Nephron progenitor cell (in vitro differentiated cells): ENCODE results near the gene HTATSF1.
A peak's percentile ranks its signal among the peaks of the same experiment; 100 is the strongest.

Experiments
- DNase-seq: peaks from one replicate; pipeline ENCODE4 v3.0.0; 2021
- H3K27ac Mint-ChIP-seq: 2 replicates; pipeline ENCODE4 v1.8.0; 2021; ENCODE audit warnings: mild to moderate bottlenecking, moderate library complexity, mixed read lengths
- H3K27me3 Mint-ChIP-seq: 2 replicates; pipeline ENCODE4 v1.8.0; 2021; ENCODE audit warnings: mild to moderate bottlenecking, low read depth, mixed read lengths; ENCODE audit not compliant: poor library complexity
- H3K36me3 Mint-ChIP-seq: 2 replicates; pipeline ENCODE4 v1.8.0; 2021; ENCODE audit warnings: low read depth, mixed read lengths
- H3K4me1 Mint-ChIP-seq: 2 replicates; pipeline ENCODE4 v1.8.0; 2021; ENCODE audit warnings: mixed read lengths
- H3K4me3 Mint-ChIP-seq: 2 replicates; pipeline ENCODE4 v1.8.0; 2021; ENCODE audit warnings: mild to moderate bottlenecking, moderate library complexity, mixed read lengths
- H3K9me3 Mint-ChIP-seq: 2 replicates; pipeline ENCODE4 v1.8.0; 2021; ENCODE audit warnings: mild to moderate bottlenecking, moderate library complexity, mixed read lengths
- CTCF ChIP-seq: fragments of 200-600 bp; sonication (generic); IDR thresholded peaks from 2 replicates; pipeline ENCODE4 v1.5.0; 2021; ENCODE audit warnings: antibody characterized with exemption

HTATSF1 gene

GRCh38 chrX:136487647-136488046 lies 9.7 kb upstream of the HTATSF1 start, which contains the start of gene BRS3:
BRS3 (plus strand) TSS chrX:136487947; CDS start chrX:136488115, 168 bp downstream.
- H3K9me3 Mint-ChIP-seq = peaks cover 36% of the 10 kb centered on the region
- H3K36me3 Mint-ChIP-seq = no peaks in the 10 kb centered on the region
- no peak within 1 kb of the TSS for H3K4me3 Mint-ChIP-seq
- DNase-seq = no peak
- H3K4me1 Mint-ChIP-seq = no peaks in the 10 kb centered on the region
- H3K27me3 Mint-ChIP-seq = peaks cover 36% of the 10 kb centered on the region
- H3K27ac Mint-ChIP-seq = no peak within 1 kb of the TSS
- TF ChIP-seq CTCF = no peak

- Mint-ChIP-seq H3K36me3 (no peaks in the 10 kb centered on the region), H3K9me3 (peaks cover 29% of the 10 kb centered on the region), H3K4me1 (no peaks in the 10 kb centered on the region), H3K27ac (no peak overlapping the region), H3K4me3 (no peak overlapping the region), H3K27me3 (peaks cover 36% of the 10 kb centered on the region)
- TF ChIP-seq CTCF = no peak
- no peak for DNase-seq
Observed at GRCh38 chrX:136488706-136489105, 8.7 kb upstream of the HTATSF1 start.

- Mint-ChIP-seq H3K4me1 (no peaks in the 10 kb centered on the region), H3K9me3 (peaks cover 20% of the 10 kb centered on the region), H3K4me3 (no peak overlapping the region), H3K36me3 (no peaks in the 10 kb centered on the region), H3K27ac (no peak overlapping the region), H3K27me3 (peaks cover 29% of the 10 kb centered on the region)
- no peak for DNase-seq
- no peak for TF ChIP-seq CTCF
Observed at GRCh38 chrX:136491832-136492231, 5.6 kb upstream of the HTATSF1 start.

- H3K9me3 Mint-ChIP-seq = peaks cover 17% of the 10 kb centered on the region
Observed at GRCh38 chrX:136493011-136493410, 4.4 kb upstream of the HTATSF1 start.

GRCh38 chrX:136495043-136495442 lies 2.3 kb upstream of the HTATSF1 start:
- Mint-ChIP-seq H3K9me3 (peaks cover 28% of the 10 kb centered on the region), H3K4me1 (peaks cover 13% of the 10 kb centered on the region), H3K4me3 (peak overlapping the region; percentile 87), H3K27me3 (peaks cover 16% of the 10 kb centered on the region), H3K36me3 (peaks cover 5% of the 10 kb centered on the region), H3K27ac (no peak overlapping the region)
- no peak for DNase-seq
- no peak for TF ChIP-seq CTCF

More at GRCh38 chrX:136493011-136493410, 4.4 kb upstream of the HTATSF1 start:
- no peak for TF ChIP-seq CTCF
- Mint-ChIP-seq H3K4me1 (no peaks in the 10 kb centered on the region), H3K27me3 (peaks cover 26% of the 10 kb centered on the region), H3K36me3 (no peaks in the 10 kb centered on the region), H3K27ac (no peak overlapping the region), H3K4me3 (no peak overlapping the region)
- DNase-seq = no peak

- Mint-ChIP-seq H3K9me3 (peaks cover 28% of the 10 kb centered on the region), H3K4me3 (peak overlapping the region; percentile 87), H3K36me3 (peaks cover 5% of the 10 kb centered on the region), H3K4me1 (peaks cover 13% of the 10 kb centered on the region), H3K27me3 (peaks cover 7% of the 10 kb centered on the region), H3K27ac (peak overlapping the region; percentile 98)
- no peak for DNase-seq
- no peak for TF ChIP-seq CTCF
Observed at GRCh38 chrX:136496186-136496763, 1.1 kb upstream of the HTATSF1 start.
